ENCODE measurements around the gene TULP3. TPM values are rescaled to one million over a fixed set of nuclear protein-coding genes. Genes with fewer than 3 reads are reported as not detected.

TULP3 gene
- total and polyA plus RNA-seq, 10 of the 15 experiments (the other 5 are each of a cell fraction or from before 2014, with no cell fraction given): 3.1 to 10.4 (median 8.1) TPM

GRCh38 chr12:2877953-2878732 is 12.5 kb upstream of the TULP3 start:
- H3K9ac ChIP-seq (ENCODE audit: control insufficient read depth, insufficient read depth, low read length): peak overlapping the region; percentile 100
- intact Hi-C loops (cut with micrococcal nuclease; ENCODE audit: unreplicated experiment) (loop anchor here (2.0 kb wide), 1 partner anchor 65 kb away; the partner anchor contains the start of gene ITFG2), in situ Hi-C loops (cut with MboI) (no loop called here)
- TF ChIP-seq CTCF (IDR thresholded peaks at IDR 0.05 in 2 of 3, conservative IDR thresholded peaks at IDR 0.05 in 1 of 3; ENCODE audit: control insufficient read depth in 2 of 3, extremely low read depth in 1 of 3, insufficient read depth in 1 of 3, low read depth in 3 of 3, low read length in 3 of 3): 0 out of 6 replicates have a peak, but pooled peaks of 1 of the 3 experiments have one; percentile 5
- TF ChIP-seq IKZF1 (conservative IDR thresholded peaks at IDR 0.05): 0 out of 2 replicates have a peak, but pooled peaks have one; percentile 22
- peak; percentile 69; the same call in 2 of the 3 replicates for TF ChIP-seq POU2F2 (IDR thresholded peaks at IDR 0.05; ENCODE audit: borderline replicate concordance, low read depth, low read length)
- no peak for TF ChIP-seq MTA2 (IDR thresholded peaks at IDR 0.05; ENCODE audit: low read depth)
- peak; percentile 8; the same call in 1 of the 2 replicates for TF ChIP-seq SMARCA5 (IDR thresholded peaks at IDR 0.05)
- TF ChIP-seq IKZF2 (IDR thresholded peaks at IDR 0.05): peak; percentile 50 to 51; a peak in 2 of 4 replicates
- TF ChIP-seq MYB (IDR thresholded peaks at IDR 0.05; ENCODE audit: borderline replicate concordance, low read depth, low read length): no peak
- TF ChIP-seq RAD51 (IDR thresholded peaks at IDR 0.05): no peak
- TF ChIP-seq ETV6 (conservative IDR thresholded peaks at IDR 0.05 in 1 of 2, IDR thresholded peaks at IDR 0.05 in 1 of 2; ENCODE audit: borderline replicate concordance in 1 of 2, low read depth in 1 of 2): no peak
- peak; percentile 79 for TF ChIP-seq SPI1 (IDR thresholded peaks at IDR 0.05; ENCODE audit: borderline replicate concordance, insufficient read depth, low read depth, low read length)
- peak; percentile 59 for TF ChIP-seq POLR2AphosphoS5 (IDR thresholded peaks at IDR 0.05; ENCODE audit: low read length)
- no peak for TF ChIP-seq BCLAF1 (IDR thresholded peaks at IDR 0.05)
- DNase-seq (ENCODE audit: low read depth, low spot score) (no peak), ATAC-seq (peak; percentile 41), FAIRE-seq (peak; percentile 27)
- ChIA-PET RAD21 (ENCODE audit: unreplicated experiment) (interaction anchor here (1.1 kb wide), 1 partner anchor 156 kb away, joined by 5 read pairs; no protein-coding TSS in a partner anchor), SMC1A (ENCODE audit: uncharacterized antibody, unreplicated experiment) (interaction anchor here (0.7 to 1.7 kb wide), 5 partner anchors 9 to 66 kb away, joined by 3 to 4 read pairs (median 3); partner anchors contain the start of gene TULP3), CTCF (interaction anchor here (0.6 to 2.1 kb wide), 6 partner anchors 9 to 66 kb away, joined by 3 to 13 read pairs (median 5); partner anchors contain the start of gene TULP3), POLR2A (interaction anchor here (0.8 to 1.4 kb wide), 4 partner anchors 12 to 64 kb away, joined by 3 to 7 read pairs (median 4); partner anchors contain the start of gene TULP3)
- no peaks in the 10 kb centered on the region for H4K20me1 ChIP-seq (ENCODE audit: control insufficient read depth, insufficient read depth)
- WGBS (ENCODE audit: insufficient coverage, insufficient replicate concordance, low lambda C conversion rate, missing lambda C conversion rate): 2% methylated on average over 16 of the region's 16 CpGs
- H3K9me3 ChIP-seq (replicated peaks; ENCODE audit: control insufficient read depth, insufficient read depth, low read length): no peaks in the 10 kb centered on the region
- H3K4me2 ChIP-seq (ENCODE audit: control insufficient read depth, insufficient read depth): peak overlapping the region; percentile 94
- peaks cover 0 to 5% of the 10 kb centered on the region in 2 experiments; a peak in 2 of 4 replicates for H3K36me3 ChIP-seq (ENCODE audit: control insufficient read depth in 2 of 2, insufficient read depth in 2 of 2, low read length in 1 of 2)
- H3K4me3 ChIP-seq: peak overlapping the region; percentile 93
- H2AFZ ChIP-seq (ENCODE audit: control insufficient read depth, low read depth, low read length): peak overlapping the region; percentile 37
- H3K79me2 ChIP-seq (ENCODE audit: control insufficient read depth, insufficient read depth, low read length): peaks cover 80% of the 10 kb centered on the region
- peaks cover 11% of the 10 kb centered on the region for H3K4me1 ChIP-seq (ENCODE audit: control insufficient read depth, insufficient read depth, low read length)
- no TSS peak for BruUV-seq (replicated peaks)
- H3K27ac ChIP-seq (ENCODE audit: control insufficient read depth, insufficient read depth): peak overlapping the region; percentile 98
- H3K27me3 ChIP-seq (replicated peaks in 1 of 2; ENCODE audit: control insufficient read depth in 2 of 2, insufficient read depth in 2 of 2, low read length in 1 of 2): no peaks in the 10 kb centered on the region
